HG03060 (cell line): ENCODE data around the gene BUD13.
"Not testable (repeated sequence)": the region's sequence is repeated elsewhere in the genome, so short reads cannot be mapped to it uniquely, and the experiment has no call there.

Experiments used
- ATAC-seq: cut with Tn5 transposase; IDR thresholded peaks from one replicate; pipeline ENCODE4 v1.9.1; 2021; ENCODE audit warnings: low read depth, moderate number of reproducible peaks; ENCODE audit not compliant: unreplicated experiment

BUD13 gene

GRCh38 chr11:116771935-116772334 is 852 bp downstream of the BUD13 start:
- no peak for ATAC-seq

GRCh38 chr11:116762132-116762531 is 10.7 kb downstream of the BUD13 start:
- no peak for ATAC-seq

- not testable (repeated sequence) for ATAC-seq
Observed at GRCh38 chr11:116756044-116756443, 16.7 kb downstream of the BUD13 start.

GRCh38 chr11:116750070-116750718 is 22.6 kb downstream of the BUD13 start:
- no peak for ATAC-seq

- no peak for ATAC-seq
Observed at GRCh38 chr11:116742104-116742503, 30.7 kb downstream of the BUD13 start.

- no peak for ATAC-seq
Observed at GRCh38 chr11:116740741-116741140, 32.0 kb downstream of the BUD13 start.

- no peak for ATAC-seq
Observed at GRCh38 chr11:116738975-116739374, 33.8 kb downstream of the BUD13 start.

- ATAC-seq = no peak
Observed at GRCh38 chr11:116736763-116737162, 36.0 kb downstream of the BUD13 start.

- ATAC-seq = no peak
Observed at GRCh38 chr11:116733969-116734508, 38.7 kb downstream of the BUD13 start.

GRCh38 chr11:116733043-116733755 is 39.6 kb downstream of the BUD13 start:
- ATAC-seq = no peak

GRCh38 chr11:116732271-116733042 is 40.3 kb downstream of the BUD13 start:
- ATAC-seq = peak; percentile 58

GRCh38 chr11:116731821-116732220 is 41.0 kb downstream of the BUD13 start:
- no peak for ATAC-seq

GRCh38 chr11:116731097-116731761 is 41.6 kb downstream of the BUD13 start:
- no peak for ATAC-seq

- no peak for ATAC-seq
Observed at GRCh38 chr11:116730601-116731000, 42.2 kb downstream of the BUD13 start.

- no peak for ATAC-seq
Observed at GRCh38 chr11:116730241-116730561, 42.6 kb downstream of the BUD13 start.

- no peak for ATAC-seq
Observed at GRCh38 chr11:116729501-116730240, 43.1 kb downstream of the BUD13 start.

GRCh38 chr11:116727990-116728389 is 44.8 kb downstream of the BUD13 start:
- no peak for ATAC-seq

GRCh38 chr11:116725434-116726221 is 47.2 kb downstream of the BUD13 start:
- no peak for ATAC-seq

GRCh38 chr11:116724813-116725212 is 48.0 kb downstream of the BUD13 start:
- no peak for ATAC-seq
